HG03378 (cell line): Measurements from ENCODE around the gene ATOSA.

Experiments used
- ATAC-seq: cut with Tn5 transposase; IDR thresholded peaks from one replicate; pipeline ENCODE4 v1.9.1; 2021; ENCODE audit warnings: mild to moderate bottlenecking, moderate library complexity; ENCODE audit not compliant: unreplicated experiment

Gene ATOSA

DNA sequence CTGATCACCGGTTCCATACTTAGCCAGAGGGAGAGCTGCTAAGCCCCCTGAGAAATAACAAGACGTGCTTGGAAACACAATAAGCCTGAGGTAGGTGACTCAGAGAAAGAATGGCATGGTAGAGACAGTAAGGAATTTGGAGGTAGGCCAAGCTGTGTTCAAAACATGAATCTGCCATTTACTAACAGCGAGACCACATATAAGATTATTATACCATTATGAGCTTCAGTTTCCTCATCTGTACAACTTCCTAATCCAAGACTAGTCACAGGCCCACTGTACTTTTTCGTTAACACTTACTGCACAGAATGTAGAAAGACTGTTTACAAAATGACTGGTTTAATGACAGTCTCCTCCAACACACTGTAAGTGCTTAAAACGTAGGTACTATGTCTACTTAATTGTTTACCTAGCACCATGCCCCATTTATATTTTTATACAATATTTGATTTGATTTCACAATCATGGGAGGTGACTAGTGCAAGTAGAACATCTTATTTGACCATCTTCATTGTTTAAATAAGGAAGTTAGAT, 25.7 kb downstream of the ATOSA start:
- no peak for ATAC-seq

DNA sequence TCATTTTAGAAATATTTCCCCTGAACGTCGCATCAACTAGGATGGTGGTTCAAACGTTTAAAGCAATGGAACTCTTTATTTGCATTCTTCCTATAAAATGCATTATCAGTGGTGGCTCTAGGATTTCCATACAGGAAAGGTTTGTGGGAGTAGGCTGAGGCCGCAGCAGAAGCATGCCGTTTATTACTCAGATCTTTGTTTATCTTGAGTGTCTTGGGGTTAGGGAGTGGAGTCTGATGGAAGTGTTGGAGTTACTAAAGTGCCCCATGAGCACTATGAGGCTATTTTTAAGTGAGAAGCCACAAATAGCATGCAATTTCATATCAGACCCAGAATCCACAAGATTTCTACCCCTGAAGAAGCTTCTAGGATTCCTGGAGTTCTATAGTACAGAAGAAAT, 26.2 kb downstream of the ATOSA start:
- ATAC-seq: no peak

- no peak for ATAC-seq
These were observed 26.9 kb downstream of the ATOSA start for GRCh38 chr15:52652286-52652685.

- peak; percentile 98 for ATAC-seq
These were observed 27.3 kb downstream of the ATOSA start for GRCh38 chr15:52651868-52652267.

- no peak for ATAC-seq
These were observed 28.1 kb downstream of the ATOSA start for GRCh38 chr15:52651114-52651513.

- ATAC-seq: no peak
These were observed 29.5 kb downstream of the ATOSA start for GRCh38 chr15:52649686-52650085.

DNA sequence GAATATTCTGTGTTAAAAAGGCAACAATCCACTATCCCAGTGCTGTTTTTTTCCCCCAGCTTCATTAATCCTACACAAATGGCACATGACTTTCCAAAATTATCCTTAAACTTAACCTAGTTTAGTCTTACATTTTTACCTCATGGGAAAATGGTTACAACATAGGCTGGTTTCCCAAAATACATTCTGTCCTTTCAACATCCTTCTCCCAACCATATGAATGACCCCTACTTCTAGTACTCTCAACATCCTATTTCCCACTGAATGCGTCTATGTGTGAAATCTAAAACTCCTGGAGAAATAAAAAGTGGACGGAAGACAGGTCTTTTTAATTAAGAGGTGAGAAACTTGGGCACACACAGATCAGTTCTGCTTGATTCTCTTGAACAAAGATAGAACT, 33.3 kb downstream of the ATOSA start:
- no peak for ATAC-seq

DNA sequence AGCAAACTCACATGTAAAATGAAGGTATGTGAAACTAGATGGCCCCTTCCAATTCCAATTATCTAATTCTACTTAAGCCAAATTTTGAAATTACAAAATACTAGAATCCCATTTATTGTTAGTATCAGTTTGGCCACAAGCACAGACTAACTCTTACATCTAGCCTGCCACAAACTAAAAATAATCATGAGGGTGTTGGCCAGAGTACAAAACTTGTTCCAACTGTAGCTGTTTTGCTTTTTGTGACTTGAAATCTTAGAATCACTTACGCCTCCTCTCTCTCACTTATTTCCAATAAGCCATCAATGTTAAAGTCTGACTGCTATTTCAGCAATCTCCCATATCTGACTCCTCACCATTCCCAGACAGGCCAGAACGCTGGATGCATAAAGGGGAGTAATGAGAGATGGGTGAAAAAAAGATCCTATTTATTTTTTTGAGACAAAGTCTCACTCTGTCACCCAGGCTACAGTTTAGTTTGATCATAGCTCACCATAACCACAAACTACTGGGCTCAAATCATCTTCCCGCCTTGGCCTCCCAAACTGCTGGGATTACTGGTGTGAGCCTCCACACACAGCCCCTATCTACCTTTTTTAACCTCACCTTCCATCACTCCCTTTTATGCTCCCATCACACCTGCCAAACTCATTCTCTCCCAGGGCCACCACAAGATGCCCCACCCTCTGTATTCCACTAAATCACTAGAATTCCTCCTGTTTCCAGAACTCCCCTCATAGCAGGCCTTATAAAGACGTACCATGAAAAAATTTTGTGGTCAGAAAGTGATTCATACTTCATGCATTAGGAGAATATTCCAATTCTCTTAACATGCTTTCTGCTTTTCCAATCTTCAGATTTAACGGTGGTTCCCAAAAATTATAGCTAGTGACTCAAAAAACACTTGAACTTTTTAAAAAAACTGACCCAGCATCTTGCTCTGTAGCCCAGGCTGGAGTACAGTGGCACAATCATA, 36.5 kb downstream of the ATOSA start:
- ATAC-seq: no peak

DNA sequence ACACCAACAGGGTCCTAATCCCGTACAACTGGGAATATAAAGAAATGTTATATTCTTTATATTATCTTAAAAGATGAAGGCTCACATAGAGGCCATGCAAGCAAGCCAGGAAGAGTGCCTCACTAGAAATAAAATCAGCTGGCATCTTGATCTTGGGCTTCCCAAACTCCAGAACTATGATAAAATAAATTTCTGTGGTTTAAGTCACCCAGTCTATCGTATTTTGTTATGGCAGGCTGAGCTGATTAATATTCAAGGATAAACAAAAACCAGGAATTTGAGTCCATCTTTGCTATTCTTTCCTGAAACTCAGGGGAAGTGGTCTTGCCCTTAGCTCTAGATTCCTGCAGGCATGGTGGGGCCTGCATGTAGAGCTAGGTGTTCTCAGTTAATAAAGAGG, 42.7 kb downstream of the ATOSA start:
- no peak for ATAC-seq

GRCh38 chr15:52635908-52636307, 43.3 kb downstream of the ATOSA start:
- no peak for ATAC-seq
